COR-L47 (cell line): Measurements from ENCODE around the gene OLFML2A.
"Not testable (repeated sequence)": the region's sequence is repeated elsewhere in the genome, so short reads cannot be mapped to it uniquely, and the experiment has no call there.

Experiments
- DNase-seq: peaks from one replicate; lab custom pipeline; 2025; lab: John Stamatoyannopoulos, UW

The OLFML2A gene

DNA sequence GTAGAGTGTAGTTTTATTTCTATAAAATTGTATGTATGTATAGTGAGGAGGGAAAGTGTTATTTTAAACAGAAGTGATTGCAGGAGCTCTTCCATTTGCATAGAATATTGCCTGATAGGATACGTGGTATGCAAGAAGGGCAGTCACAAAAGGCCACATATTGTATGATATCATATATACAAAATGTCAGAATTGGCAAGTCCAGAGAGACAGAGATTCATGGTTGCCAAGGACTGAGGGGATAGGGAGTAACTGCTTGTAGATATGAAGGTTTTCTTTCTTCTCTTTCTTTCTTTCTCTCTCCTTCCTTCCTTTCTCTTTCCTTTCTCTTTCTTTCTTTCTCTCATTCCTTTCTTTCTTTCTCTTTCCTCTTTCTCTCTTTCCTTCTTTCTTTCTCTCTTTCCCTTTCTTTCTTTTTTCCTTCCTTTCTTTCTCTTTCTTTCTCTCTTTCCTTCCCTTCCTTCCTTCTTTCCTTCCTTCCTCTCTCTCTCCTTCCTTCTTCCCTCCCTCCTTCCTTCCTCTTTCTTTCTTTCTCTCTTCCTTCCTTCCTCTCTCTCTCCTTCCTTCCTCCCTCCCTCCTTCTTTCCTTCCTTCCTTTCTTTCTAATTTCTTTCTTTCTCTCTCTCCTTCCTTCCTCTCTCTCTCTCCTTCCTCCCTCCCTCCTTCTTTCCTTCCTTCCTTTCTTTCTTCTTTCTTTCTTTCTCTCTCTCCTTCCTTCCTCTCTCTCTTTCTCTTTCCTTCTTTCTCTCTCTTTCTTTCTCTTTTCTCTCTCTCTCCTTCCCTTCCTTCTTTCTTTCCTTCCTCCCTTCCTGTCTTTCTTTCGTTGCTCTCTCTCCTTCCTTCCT is 51.8 kb downstream of the OLFML2A start:
- DNase-seq: no peak

- no peak for DNase-seq
Measured at GRCh38 chr9:124829334-124829669, 52.4 kb downstream of the OLFML2A start.

- no peak for DNase-seq
Measured at GRCh38 chr9:124830593-124830992, 53.7 kb downstream of the OLFML2A start.

GRCh38 chr9:124831642-124832364 is 54.9 kb downstream of the OLFML2A start:
- no peak for DNase-seq

- no peak for DNase-seq
Measured at GRCh38 chr9:124834591-124834990, 57.7 kb downstream of the OLFML2A start.

DNA sequence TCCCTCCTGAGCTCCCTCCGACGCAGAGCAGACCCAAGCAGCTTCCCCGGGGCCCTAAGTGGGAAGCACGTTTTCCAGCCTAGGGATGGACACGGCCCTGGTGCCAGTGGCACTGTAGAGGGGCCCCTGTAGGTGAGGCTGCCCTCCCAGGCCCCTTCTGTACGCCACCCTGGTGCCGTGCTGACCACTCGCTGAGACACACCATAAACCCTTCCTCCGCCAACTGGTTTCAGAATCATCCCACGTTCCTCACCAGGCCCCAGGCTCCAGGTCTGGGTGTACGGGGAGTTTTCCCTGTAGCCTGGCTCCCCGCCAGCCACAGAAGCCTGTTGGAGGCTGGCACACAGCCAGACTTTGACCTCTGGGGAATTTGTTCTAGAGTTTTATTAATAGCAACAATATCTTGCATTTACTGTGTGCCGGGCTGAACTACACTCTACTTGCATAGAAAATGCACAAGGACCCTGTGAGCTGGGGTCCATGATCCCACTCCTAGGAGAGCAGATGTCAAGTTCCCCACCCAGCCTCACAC is 58.2 kb downstream of the OLFML2A start:
- peak; percentile 88 for DNase-seq

- DNase-seq: not testable (repeated sequence)
Measured at GRCh38 chr9:124838132-124838531, 61.2 kb downstream of the OLFML2A start.

- not testable (repeated sequence) for DNase-seq
Measured at GRCh38 chr9:124838567-124839275, 61.8 kb downstream of the OLFML2A start.

- peak; percentile 72 for DNase-seq
Measured at GRCh38 chr9:124839612-124840299, 62.8 kb downstream of the OLFML2A start.

DNA sequence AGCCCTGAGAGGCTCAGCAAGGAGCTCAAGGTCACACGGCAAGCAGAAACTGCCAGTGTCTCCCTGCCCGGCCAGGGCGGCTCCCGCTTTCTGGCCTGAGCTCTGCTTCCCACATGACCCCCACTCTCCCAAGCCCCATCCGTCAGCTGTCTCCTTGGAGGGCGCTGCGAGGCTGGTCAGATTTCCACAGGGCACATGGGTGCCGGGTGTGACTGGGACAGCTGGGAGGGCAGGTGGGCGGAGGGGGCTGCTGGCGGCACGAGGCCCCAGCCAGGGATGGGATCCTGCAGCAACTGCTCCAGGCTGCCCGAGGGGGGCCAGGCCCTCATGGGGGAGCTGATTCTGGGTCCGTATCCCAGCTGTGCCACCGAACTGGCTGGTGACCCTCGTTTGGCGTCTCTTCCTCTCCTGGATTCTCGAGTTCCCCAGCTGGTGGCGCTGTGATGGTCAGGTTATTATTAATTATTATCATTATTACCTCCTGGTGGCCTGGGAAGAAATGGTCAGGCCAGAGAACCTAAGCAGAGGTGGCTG is 63.4 kb downstream of the OLFML2A start:
- DNase-seq: no peak

DNA sequence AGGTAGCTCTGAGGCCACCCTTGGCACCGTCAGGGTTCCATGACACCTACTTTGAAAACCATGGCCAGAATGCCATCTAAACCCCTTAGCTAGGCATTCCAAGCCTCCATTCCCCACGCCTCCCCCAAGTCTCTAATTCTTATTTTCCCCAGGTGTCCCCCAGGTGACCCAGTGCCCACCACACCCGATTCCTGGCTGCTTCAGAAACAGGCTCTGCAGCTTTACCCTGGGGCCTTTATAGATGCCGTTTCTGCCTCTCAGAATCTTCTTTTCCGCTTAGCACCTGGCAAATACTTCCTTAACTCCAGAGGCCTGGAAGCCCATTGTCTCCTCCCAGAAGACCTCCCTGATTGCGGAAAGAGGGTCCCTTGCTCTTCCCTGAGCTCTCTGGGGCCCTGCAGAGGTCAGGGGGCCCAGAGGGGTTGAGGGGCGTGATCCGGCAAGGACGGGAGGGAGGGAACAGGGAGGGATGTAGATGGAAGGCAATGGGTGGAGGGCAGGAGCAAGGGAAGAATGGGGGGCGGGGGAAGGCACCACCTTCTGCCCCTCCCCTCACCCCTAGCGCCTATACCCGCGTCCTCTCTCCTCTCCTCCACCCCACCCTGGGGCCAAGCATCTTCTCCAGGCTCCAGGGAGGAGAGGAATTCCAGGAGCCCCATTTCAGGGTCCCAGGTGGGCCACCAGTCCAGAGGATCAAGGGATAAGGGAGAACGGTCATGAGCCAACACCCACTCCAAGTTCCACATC is 64.3 kb downstream of the OLFML2A start:
- no peak for DNase-seq

DNA sequence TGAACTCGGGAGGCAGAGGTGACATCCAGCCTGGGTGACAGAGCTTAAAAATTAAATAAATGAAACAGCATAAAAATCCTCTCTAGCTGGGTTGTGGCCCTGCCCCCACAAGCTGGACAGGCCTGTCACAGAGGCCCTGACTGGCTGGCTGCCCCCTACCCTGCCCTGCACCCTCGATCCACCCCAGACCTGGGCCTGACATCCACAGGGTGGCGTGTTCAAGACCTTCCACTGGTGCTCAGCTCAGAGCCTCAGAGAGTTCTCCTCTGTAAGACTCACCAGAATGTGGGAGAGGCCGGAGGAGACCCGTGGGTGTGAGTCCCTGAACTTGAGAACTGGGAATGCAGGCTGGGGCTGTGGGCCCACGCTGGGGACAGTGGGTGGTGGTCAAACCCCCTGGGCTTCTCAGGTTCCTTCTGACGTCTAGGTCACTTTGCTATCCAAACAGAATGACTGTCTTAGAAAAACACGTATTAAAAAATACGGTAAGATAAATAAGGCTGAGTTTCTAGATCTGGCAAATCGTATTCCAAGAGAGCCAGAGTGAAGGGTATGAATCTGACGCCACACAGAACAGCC is 66.6 kb downstream of the OLFML2A start:
- no peak for DNase-seq

- DNase-seq: no peak
Measured at GRCh38 chr9:124844291-124844690, 67.4 kb downstream of the OLFML2A start.

DNA sequence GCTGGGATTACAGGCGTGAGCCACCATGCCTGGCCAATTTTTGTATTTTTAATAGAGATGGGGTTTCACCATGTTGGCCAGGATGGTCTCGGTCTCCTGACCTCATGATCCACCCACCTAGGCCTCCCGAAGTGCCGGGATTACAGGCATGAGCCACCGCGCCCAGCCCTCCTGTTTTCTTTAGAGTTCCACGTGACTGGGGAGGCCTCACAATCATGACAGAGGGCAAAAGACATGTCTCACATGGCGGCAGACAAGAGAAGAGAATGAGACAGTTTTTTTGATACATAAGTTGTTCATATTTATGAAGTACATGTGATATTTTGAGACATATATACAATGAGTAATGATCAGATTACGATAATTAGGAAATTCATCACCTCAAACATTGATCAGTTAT is 69.5 kb downstream of the OLFML2A start:
- not testable (repeated sequence) for DNase-seq

DNA sequence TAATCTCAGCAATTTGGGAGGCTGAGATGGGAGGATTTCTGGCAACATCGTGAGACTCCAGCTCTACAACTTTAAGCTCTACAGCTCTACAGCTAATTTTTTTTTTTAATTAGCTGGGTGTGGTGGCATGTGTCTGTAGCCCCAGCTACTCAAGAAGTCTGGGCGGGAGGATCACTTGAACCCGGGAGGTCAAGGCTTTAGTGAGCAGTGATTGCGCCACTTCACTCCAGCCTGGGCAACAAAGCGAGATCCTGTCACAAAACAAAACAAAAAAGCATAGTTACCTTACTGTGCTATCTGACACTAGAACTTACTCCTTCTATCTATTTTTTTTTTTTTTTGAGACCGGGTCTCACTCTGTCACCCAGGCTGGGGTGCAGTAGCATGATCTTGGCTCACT is 70.0 kb downstream of the OLFML2A start:
- no peak for DNase-seq

DNA sequence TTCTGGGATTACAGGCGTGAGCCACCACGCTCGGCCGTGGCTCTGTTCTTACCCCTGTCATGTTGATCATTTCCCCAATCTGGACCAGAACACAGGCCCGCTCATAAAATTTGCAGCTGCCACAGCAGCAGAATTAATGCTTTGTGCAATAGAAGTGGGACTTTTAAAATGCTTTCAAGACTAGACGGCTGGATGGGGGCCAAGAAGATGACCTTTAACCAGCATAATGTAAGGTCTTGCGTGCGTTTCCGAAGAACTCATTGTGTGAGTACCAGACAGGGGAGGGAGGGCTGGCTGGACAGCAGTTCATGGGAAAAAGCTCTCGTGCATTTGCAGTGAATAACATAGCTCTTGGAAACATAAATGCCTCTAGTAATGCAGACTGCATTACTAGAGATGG is 72.9 kb downstream of the OLFML2A start:
- DNase-seq: no peak

- no peak for DNase-seq
Measured at GRCh38 chr9:124852121-124852828, 75.3 kb downstream of the OLFML2A start.

GRCh38 chr9:124852829-124853531 is 76.0 kb downstream of the OLFML2A start, which contains the start of gene WDR38:
Gene WDR38 (plus strand): TSS chr9:124853460. CDS start chr9:124853532, 72 bp downstream.
- DNase-seq: peak; percentile 69

DNA sequence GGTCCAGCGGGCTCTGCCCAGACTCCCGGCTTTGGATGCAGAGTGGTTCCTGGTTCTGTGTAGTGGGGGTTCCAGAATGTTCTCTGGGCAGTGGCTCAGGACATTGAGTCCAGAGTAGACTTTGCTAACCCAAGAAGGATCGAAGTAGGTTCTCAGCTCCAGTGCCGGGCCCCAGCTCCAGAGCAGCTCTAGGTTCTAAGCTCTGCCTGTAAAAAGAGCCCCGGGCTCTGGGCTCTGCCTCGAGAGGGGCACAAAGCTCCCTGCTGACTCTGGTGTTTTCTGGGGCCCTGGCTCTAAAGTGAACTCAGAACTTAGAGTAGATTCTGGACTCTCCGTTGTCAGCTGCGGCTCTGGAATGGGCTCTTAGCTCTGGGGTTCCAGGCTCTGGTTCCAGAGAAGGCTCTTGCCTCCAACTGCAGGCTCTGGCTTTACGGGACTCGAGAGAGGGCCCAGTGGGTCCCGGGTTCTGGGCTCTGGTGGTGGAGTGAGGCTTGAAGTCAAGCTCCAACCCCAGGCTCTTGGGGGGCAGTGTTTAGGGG is 76.7 kb downstream of the OLFML2A start:
- no peak for DNase-seq
